Sigmoid colon (tissue), 4 donors: Measurements from ENCODE around the gene DEDD.

Source experiments
- EP300 ChIP-seq, 4 donors: sonication (generic); formaldehyde crosslinking; IDR thresholded peaks; one replicate each; pipeline ENCODE4 v1.6.1; 2017; ENCODE audit warnings: antibody characterized with exemption in 4 of 4
- POLR2A ChIP-seq, 2 donors: fragments of 450-650 bp; IDR thresholded peaks; one replicate each; pipeline ENCODE4 v1.6.1; 2016; ENCODE audit warnings: antibody characterized with exemption in 2 of 2, mild to moderate bottlenecking in 2 of 2, moderate library complexity in 2 of 2
- POLR2AphosphoS5 ChIP-seq, 4 donors: sonication (generic); formaldehyde crosslinking; IDR thresholded peaks; one replicate each; pipeline ENCODE4 v1.6.1; 2017; ENCODE audit warnings: antibody characterized with exemption in 4 of 4
- TF ChIP-seq, protein P1 (sequence below), 4 experiments: fragments of 450-650 bp in 3 of 4; fragments of 200-600 bp in 1 of 4; IDR thresholded peaks; one replicate each; pipeline ENCODE4 v1.5.1; 2016 to 2019; ENCODE audit warnings: antibody characterized with exemption in 4 of 4, mild to moderate bottlenecking in 3 of 4, moderate library complexity in 2 of 4

DNA sequence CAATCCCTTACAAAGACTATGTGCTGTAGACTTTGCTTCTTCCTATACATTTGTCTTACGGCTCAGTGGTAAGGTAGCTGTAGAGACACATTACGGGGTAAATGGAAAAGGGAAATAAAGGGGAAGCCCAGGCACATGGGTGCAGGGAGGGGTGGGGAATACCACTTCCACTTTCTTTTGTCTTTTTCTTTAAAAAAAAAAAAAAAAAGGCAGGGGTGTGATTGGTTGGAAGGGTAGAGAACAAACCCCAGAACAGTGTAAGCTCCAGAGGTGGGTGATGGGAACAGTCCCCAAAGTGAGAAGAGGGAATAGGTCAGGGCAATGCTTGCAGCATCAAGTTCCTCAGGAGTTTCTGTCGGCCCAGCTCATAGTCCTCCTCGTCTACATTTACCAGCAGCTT lies 10.6 kb downstream of the DEDD start:
- TF ChIP-seq, protein P1, sequence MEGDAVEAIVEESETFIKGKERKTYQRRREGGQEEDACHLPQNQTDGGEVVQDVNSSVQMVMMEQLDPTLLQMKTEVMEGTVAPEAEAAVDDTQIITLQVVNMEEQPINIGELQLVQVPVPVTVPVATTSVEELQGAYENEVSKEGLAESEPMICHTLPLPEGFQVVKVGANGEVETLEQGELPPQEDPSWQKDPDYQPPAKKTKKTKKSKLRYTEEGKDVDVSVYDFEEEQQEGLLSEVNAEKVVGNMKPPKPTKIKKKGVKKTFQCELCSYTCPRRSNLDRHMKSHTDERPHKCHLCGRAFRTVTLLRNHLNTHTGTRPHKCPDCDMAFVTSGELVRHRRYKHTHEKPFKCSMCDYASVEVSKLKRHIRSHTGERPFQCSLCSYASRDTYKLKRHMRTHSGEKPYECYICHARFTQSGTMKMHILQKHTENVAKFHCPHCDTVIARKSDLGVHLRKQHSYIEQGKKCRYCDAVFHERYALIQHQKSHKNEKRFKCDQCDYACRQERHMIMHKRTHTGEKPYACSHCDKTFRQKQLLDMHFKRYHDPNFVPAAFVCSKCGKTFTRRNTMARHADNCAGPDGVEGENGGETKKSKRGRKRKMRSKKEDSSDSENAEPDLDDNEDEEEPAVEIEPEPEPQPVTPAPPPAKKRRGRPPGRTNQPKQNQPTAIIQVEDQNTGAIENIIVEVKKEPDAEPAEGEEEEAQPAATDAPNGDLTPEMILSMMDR (IDR thresholded peaks at IDR 0.05), result no peak
- no peak for TF ChIP-seq POLR2AphosphoS5 (IDR thresholded peaks at IDR 0.05)
- TF ChIP-seq EP300 (IDR thresholded peaks at IDR 0.05), result no peak
- TF ChIP-seq POLR2A (IDR thresholded peaks at IDR 0.05), result no peak
